ENCODE measurements around the gene TRIM26. TPM values are rescaled to one million over a fixed set of nuclear protein-coding genes. Genes with fewer than 3 reads are reported as not detected.

Gene TRIM26
- total RNA-seq, 4 donors from 2014 or later: 33.6 to 58.8 (median 46.3) TPM

GRCh38 chr6:30154709-30155519 lies 58.3 kb downstream of the TRIM26 start:
- Histone ChIP-seq H3K36me3 (no peaks in the 10 kb centered on the region), H3K9me3 (no peaks in the 10 kb centered on the region), H3K4me1 (peaks cover 6 to 10% (median 8%) of the 10 kb centered on the region in 4 donors), H3K27me3 (peaks cover 0 to 34% (median 0%) of the 10 kb centered on the region in 4 donors), H3K4me3 (no peak overlapping the region), H3K27ac (replicated peaks in 1 of 4) (no peak overlapping the region)
- intact Hi-C loops (cut with DNase I): no loop called here
- TF ChIP-seq EP300 (IDR thresholded peaks at IDR 0.05) (no peak), CTCF (IDR thresholded peaks at IDR 0.05) (no peak), POLR2AphosphoS5 (IDR thresholded peaks at IDR 0.05) (no peak), POLR2A (IDR thresholded peaks at IDR 0.05; ENCODE audit: low read depth) (no peak)
- DNase-seq (ENCODE audit: extremely low spot score): peak; percentile 70
- WGBS: 56% methylated on average over 12 of the region's 12 CpGs

- H3K27me3 ChIP-seq: peaks cover 0 to 29% (median 0%) of the 10 kb centered on the region in 4 donors
- TF ChIP-seq CTCF (IDR thresholded peaks at IDR 0.05) (no peak), POLR2A (IDR thresholded peaks at IDR 0.05; ENCODE audit: low read depth) (no peak), EP300 (IDR thresholded peaks at IDR 0.05) (no peak), POLR2AphosphoS5 (IDR thresholded peaks at IDR 0.05) (no peak)
- WGBS: 81% methylated on average over 11 of the region's 17 CpGs
- H3K36me3 ChIP-seq: no peaks in the 10 kb centered on the region
- intact Hi-C loops (cut with DNase I): no loop called here
- H3K4me1 ChIP-seq: peaks cover 6 to 10% (median 8%) of the 10 kb centered on the region in 4 donors
- no peaks in the 10 kb centered on the region for H3K9me3 ChIP-seq
- DNase-seq (ENCODE audit: extremely low spot score): no peak
- H3K4me3 ChIP-seq: no peak overlapping the region
- no peak overlapping the region for H3K27ac ChIP-seq (replicated peaks in 1 of 4)
These were observed 59.1 kb downstream of the TRIM26 start for GRCh38 chr6:30154061-30154460.

GRCh38 chr6:30152910-30153610 lies 60.1 kb downstream of the TRIM26 start:
- TF ChIP-seq EP300 (IDR thresholded peaks at IDR 0.05) (no peak), POLR2A (IDR thresholded peaks at IDR 0.05; ENCODE audit: low read depth) (no peak), POLR2AphosphoS5 (IDR thresholded peaks at IDR 0.05) (no peak), CTCF (IDR thresholded peaks at IDR 0.05) (no peak)
- intact Hi-C loops (cut with DNase I): no loop called here
- peak; percentile 77 for DNase-seq (ENCODE audit: extremely low spot score)
- no peak overlapping the region for H3K27ac ChIP-seq (replicated peaks in 1 of 4)
- H3K9me3 ChIP-seq: no peaks in the 10 kb centered on the region
- H3K36me3 ChIP-seq: no peaks in the 10 kb centered on the region
- H3K4me3 ChIP-seq: no peak overlapping the region
- H3K27me3 ChIP-seq: peaks cover 0 to 34% (median 0%) of the 10 kb centered on the region in 4 donors
- 76% methylated on average over 3 of the region's 3 CpGs for WGBS
- H3K4me1 ChIP-seq: peaks cover 6 to 10% (median 8%) of the 10 kb centered on the region in 4 donors

GRCh38 chr6:30152016-30152673 lies 61.1 kb downstream of the TRIM26 start:
- intact Hi-C loops (cut with DNase I): no loop called here

More at GRCh38 chr6:30152016-30152673, 61.1 kb downstream of the TRIM26 start:
- H3K27ac ChIP-seq (replicated peaks in 1 of 4): no peak overlapping the region
- peaks cover 6 to 10% (median 8%) of the 10 kb centered on the region in 4 donors for H3K4me1 ChIP-seq
- TF ChIP-seq POLR2A (IDR thresholded peaks at IDR 0.05; ENCODE audit: low read depth) (no peak), CTCF (IDR thresholded peaks at IDR 0.05) (no peak), EP300 (IDR thresholded peaks at IDR 0.05) (no peak), POLR2AphosphoS5 (IDR thresholded peaks at IDR 0.05) (no peak)
- DNase-seq (ENCODE audit: extremely low spot score): no peak
- H3K27me3 ChIP-seq: peaks cover 0 to 41% (median 0%) of the 10 kb centered on the region in 4 donors
- no peaks in the 10 kb centered on the region for H3K9me3 ChIP-seq
- H3K36me3 ChIP-seq: no peaks in the 10 kb centered on the region
- no peak overlapping the region for H3K4me3 ChIP-seq
- 68% methylated on average over 4 of the region's 4 CpGs for WGBS

Data from esophagus muscularis mucosa (tissue), 4 donors.